Endothelial cell of umbilical vein (primary cell): ENCODE data around the gene SUN3. TPM values are rescaled to one million over a fixed set of nuclear protein-coding genes. Genes with fewer than 3 reads are reported as not detected.

Experiments used
- BruUV-seq: library from RNA; stranded (reverse); fragments of 400-500 nt; replicated peaks from 2 replicates; lab custom pipeline; 2021; lab: Mats Ljungman, UMichigan
- CTCF ChIA-PET: fragments of 300-600, 350-600 bp; sonication (Branson Sonifier 250); formaldehyde crosslinking; loops from one replicate; lab custom pipeline; 2021; ENCODE audit warnings: antibody characterized with exemption, inconsistent platforms; lab: Charles Lee
- POLR2A ChIA-PET: fragments of 300-600, 350-600 bp; sonication (Branson Sonifier 250); formaldehyde crosslinking; loops from one replicate; lab custom pipeline; 2021; ENCODE audit warnings: antibody characterized with exemption, inconsistent platforms; lab: Charles Lee
- DNase-seq: peaks from one replicate; pipeline ENCODE4 v3.0.0-alpha.2; 2011; ENCODE audit warnings: low read depth, low spot score
- FAIRE-seq: peaks from 2 replicates; lab custom pipeline; 2011; peaks lifted over from hg19 to GRCh38; lab: Jason Lieb, UNC
- H2AFZ ChIP-seq: 2 replicates; pipeline ENCODE4 v1.6.0; 2012; ENCODE audit warnings: low read depth, low read length, control low read depth, inconsistent platforms
- H3K27ac ChIP-seq: 2 replicates; pipeline ENCODE4 v1.5.1; 2011; ENCODE audit warnings: low read depth, mild to moderate bottlenecking, control low read depth, low read length, moderate library complexity; ENCODE audit not compliant: insufficient read depth
- H3K27me3 ChIP-seq, 2 experiments: 2 replicates each; pipeline versions ENCODE4 v1.6.0 to v1.6.1; 2011; ENCODE audit warnings: low read length in 2 of 2, mixed read lengths in 1 of 2; ENCODE audit not compliant: control insufficient read depth in 2 of 2, insufficient read depth in 2 of 2
- H3K36me3 ChIP-seq, 2 experiments: 2 replicates in 1 of 2; 3 replicates in 1 of 2; pipeline ENCODE4 v1.5.1; 2011; ENCODE audit warnings: low read length in 2 of 2, mild to moderate bottlenecking in 1 of 2, moderate library complexity in 1 of 2; ENCODE audit not compliant: control insufficient read depth in 2 of 2, insufficient read depth in 2 of 2; ENCODE audit errors: extremely low read depth in 1 of 2
- H3K4me1 ChIP-seq: 3 replicates; pipeline ENCODE4 v1.5.1; 2011; ENCODE audit warnings: mild to moderate bottlenecking, low read length; ENCODE audit not compliant: control insufficient read depth, insufficient read depth; ENCODE audit errors: extremely low read depth
- H3K4me2 ChIP-seq: 2 replicates; pipeline ENCODE4 v1.6.1; 2011; ENCODE audit warnings: low read length, control low read depth, mixed read lengths; ENCODE audit not compliant: insufficient read depth
- H3K4me3 ChIP-seq, 3 experiments: fragments of 200-600 bp in 1 of 3; sonication (generic), shearing (Covaris generic) in 1 of 3; replicated peaks in 1 of 3; 2 replicates each; pipeline ENCODE4 v1.5.1; 2011 to 2016; ENCODE audit warnings: control low read depth in 3 of 3, low read length in 3 of 3, mild to moderate bottlenecking in 2 of 3, inconsistent platforms in 1 of 3, low read depth in 1 of 3, moderate library complexity in 1 of 3; ENCODE audit not compliant: insufficient read depth in 1 of 3
- H3K79me2 ChIP-seq: 2 replicates; pipeline ENCODE4 v1.6.0; 2012; ENCODE audit warnings: low read length, inconsistent platforms; ENCODE audit not compliant: control insufficient read depth, insufficient read depth
- H3K9ac ChIP-seq: replicated peaks from 2 replicates; pipeline ENCODE3; 2011; ENCODE audit warnings: low read length, control low read depth; ENCODE audit not compliant: insufficient read depth; ENCODE audit errors: extremely low read depth
- H3K9me1 ChIP-seq: replicated peaks from 3 replicates; pipeline ENCODE4 v1.6.0; 2011; ENCODE audit warnings: mild to moderate bottlenecking, low read length; ENCODE audit not compliant: control insufficient read depth, insufficient read depth; ENCODE audit errors: extremely low read depth
- H3K9me3 ChIP-seq: replicated peaks from 2 replicates; pipeline ENCODE4 v1.5.1; 2012; ENCODE audit warnings: low read length, inconsistent platforms; ENCODE audit not compliant: control insufficient read depth, insufficient read depth
- H4K20me1 ChIP-seq: replicated peaks from 2 replicates; pipeline ENCODE3; 2011; ENCODE audit warnings: mild to moderate bottlenecking, low read length; ENCODE audit not compliant: control insufficient read depth, insufficient read depth; ENCODE audit errors: extremely low read depth
- CTCF ChIP-seq, 2 donors: IDR thresholded peaks; 1 replicate in 1 of 2; 2 replicates in 1 of 2; pipeline ENCODE4 v1.5.1; 2011; ENCODE audit warnings: low read length in 2 of 2, mild to moderate bottlenecking in 2 of 2, moderate library complexity in 2 of 2, control low read depth in 1 of 2, inconsistent platforms in 1 of 2, low read depth in 1 of 2; ENCODE audit not compliant: insufficient read depth in 1 of 2; ENCODE audit errors: extremely low read depth in 1 of 2
- EZH2 ChIP-seq: IDR thresholded peaks from 2 replicates; pipeline ENCODE4 v1.6.1; 2012; ENCODE audit warnings: borderline replicate concordance, low read depth, mild to moderate bottlenecking, moderate library complexity, low read length, inconsistent platforms; ENCODE audit not compliant: severe bottlenecking
- FOS ChIP-seq: IDR thresholded peaks from 2 replicates; pipeline ENCODE4 v1.6.1; 2011; ENCODE audit warnings: mild to moderate bottlenecking, low read length, moderate library complexity, borderline replicate concordance; ENCODE audit not compliant: insufficient read depth
- GATA2 ChIP-seq: IDR thresholded peaks from 2 replicates; pipeline ENCODE4 v1.7.0; 2011; ENCODE audit warnings: low read depth, mild to moderate bottlenecking, moderate library complexity, mixed read lengths, low read length; ENCODE audit not compliant: insufficient read length, insufficient read depth
- JUN ChIP-seq: IDR thresholded peaks from 2 replicates; pipeline ENCODE4 v1.6.1; 2011; ENCODE audit warnings: borderline replicate concordance, low read depth; ENCODE audit not compliant: insufficient read length, insufficient read depth
- MAX ChIP-seq: IDR thresholded peaks from 2 replicates; pipeline ENCODE4 v1.6.1; 2011; ENCODE audit not compliant: insufficient read depth, insufficient read length
- MYC ChIP-seq: IDR thresholded peaks from one replicate; pipeline ENCODE4 v1.6.1; 2011; ENCODE audit warnings: mild to moderate bottlenecking, low read depth, low read length
- POLR2A ChIP-seq: IDR thresholded peaks from 2 replicates; pipeline ENCODE4 v1.6.1; 2012; ENCODE audit warnings: low read depth, mild to moderate bottlenecking, control low read depth, low read length
- POLR2AphosphoS5 ChIP-seq: IDR thresholded peaks from 2 replicates; pipeline ENCODE4 v1.6.1; 2012; ENCODE audit warnings: low read depth, mild to moderate bottlenecking, control low read depth, low read length, moderate library complexity; ENCODE audit not compliant: insufficient read depth
- dilution Hi-C: fragments of 300-500 bp; cut with MboI; formaldehyde crosslinking; loops from one replicate; pipeline ENCODE4 v1.15.0; 2019; ENCODE audit warnings: low sequenced_read_pairs; ENCODE audit not compliant: extremely low pct_ligation_motif_present
- intact Hi-C: fragments of 100-400 bp; cut with micrococcal nuclease; formaldehyde crosslinking; loops from one replicate; pipeline ENCODE4 v1.10.0; 2022
- polyA plus RNA-seq, 4 experiments: library from polyadenylated mRNA; depleted of rRNA in 3 of 4; stranded (reverse) in 3 of 4; unstranded in 1 of 4; fragments of >200 nt; gene quantifications; 2 replicates each; pipeline versions ENCODE4 v1.2.1 to v1.2.3, GENCODE V29; 2011 to 2012; ENCODE audit warnings: missing spikeins in 1 of 4
- total RNA-seq: library from RNA; stranded (reverse); gene quantifications from 2 replicates; pipeline ENCODE4 v1.2.3, GENCODE V29; 2021

Gene SUN3
- total and polyA plus RNA-seq, 2 donors (not counting 3 experiments of a cell fraction or from before 2014, with no cell fraction given): not detected

GRCh38 chr7:47946581-47947354 is 82.1 kb downstream of the SUN3 start:
- POLR2A ChIA-PET: interaction anchor here (0.6 to 1.5 kb wide), 2 partner anchors 22 to 992 kb away, joined by 4 read pairs; no protein-coding TSS in a partner anchor
- FAIRE-seq: peak; percentile 98
- dilution Hi-C loops (no loop called here), intact Hi-C loops (loop anchor here (1.0 to 10.0 kb wide), 6 partner anchors 32 to 1402 kb away; partner anchors contain the start of genes C7orf57 and HUS1)
- Histone ChIP-seq H3K9ac (peak overlapping the region; percentile 67), H3K9me3 (no peaks in the 10 kb centered on the region), H3K4me3 (no peak overlapping the region), H3K79me2 (no peaks in the 10 kb centered on the region), H3K27me3 (no peaks in the 10 kb centered on the region), H3K36me3 (no peaks in the 10 kb centered on the region), H4K20me1 (no peaks in the 10 kb centered on the region), H3K4me2 (no peak overlapping the region), H3K27ac (peak overlapping the region; percentile 93), H2AFZ (no peak overlapping the region), H3K9me1 (no peaks in the 10 kb centered on the region), H3K4me1 (peaks cover 80% of the 10 kb centered on the region)
- peak; percentile 99 for DNase-seq
- BruUV-seq: no TSS peak
- CTCF ChIA-PET: interaction anchor here (2.7 to 12.0 kb wide), 3 partner anchors 20 to 163 kb away, joined by 12 to 371 read pairs (median 149); no protein-coding TSS in a partner anchor
- TF ChIP-seq JUN: peak; percentile 79
- TF ChIP-seq GATA2: peak; percentile 95
- TF ChIP-seq MAX: peak; percentile 87
- no peak for TF ChIP-seq EZH2
- no peak for TF ChIP-seq MYC
- TF ChIP-seq FOS: peak; percentile 57
- TF ChIP-seq POLR2A: no peak
- TF ChIP-seq POLR2AphosphoS5: peak; percentile 77
- TF ChIP-seq CTCF (IDR thresholded peaks at IDR 0.05; ENCODE audit: extremely low read depth in 1 of 2, insufficient read depth in 1 of 2, low read depth in 1 of 2, low read length in 2 of 2): no peak
